IMR-90 (cell line): ENCODE data around the gene PRKCA. TPM values are rescaled to one million over a fixed set of nuclear protein-coding genes. Genes with fewer than 3 reads are reported as not detected.

ENCODE experiments used
- ATAC-seq: fragments of 200-7000 bp; cut with Tn5 transposase; 2 replicates; pipeline ENCODE4 v1.9.1; 2020; ENCODE audit warnings: low read depth, mild to moderate bottlenecking, moderate library complexity
- BruUV-seq: library from RNA; stranded (reverse); fragments of 400-500 nt; replicated peaks from 2 replicates; lab custom pipeline; 2021; lab: Mats Ljungman, UMichigan
- CTCF ChIA-PET: fragments of 300-600 bp; formaldehyde crosslinking; extraction: SDS; loops from one replicate; lab custom pipeline; 2021; ENCODE audit warnings: antibody characterized with exemption; lab: Yijun Ruan, JAX
- POLR2A ChIA-PET: fragments of 300-600 bp; sonication (Branson Sonifier 250); formaldehyde crosslinking; loops from one replicate; lab custom pipeline; 2022; ENCODE audit warnings: antibody characterized with exemption; ENCODE audit not compliant: unreplicated experiment; lab: Charles Lee
- DNase-seq: peaks from one replicate; pipeline ENCODE4 v3.0.0; 2013
- H2AFZ ChIP-seq: replicated peaks from 2 replicates; pipeline ENCODE3; 2013; ENCODE audit warnings: low read length, mild to moderate bottlenecking; ENCODE audit not compliant: poor library complexity
- H2AK5ac ChIP-seq: 2 replicates; pipeline ENCODE4 v1.6.1; 2013; ENCODE audit warnings: low read depth, low read length, inconsistent platforms
- H2AK9ac ChIP-seq: replicated peaks from 2 replicates; pipeline ENCODE3; 2013; ENCODE audit warnings: mild to moderate bottlenecking, low read depth, low read length, moderate library complexity; ENCODE audit not compliant: poor library complexity
- H2BK120ac ChIP-seq: 2 replicates; pipeline ENCODE4 v1.6.1; 2013; ENCODE audit warnings: low read depth, low read length, inconsistent platforms
- H2BK15ac ChIP-seq: 3 replicates; pipeline ENCODE4 v1.6.1; 2013; ENCODE audit warnings: low read depth, low read length, inconsistent platforms
- H2BK20ac ChIP-seq: 2 replicates; pipeline ENCODE4 v1.6.1; 2013; ENCODE audit warnings: low read depth, mild to moderate bottlenecking, inconsistent platforms, low read length, moderate library complexity
- H2BK5ac ChIP-seq: 2 replicates; pipeline ENCODE4 v1.6.1; 2013; ENCODE audit warnings: mild to moderate bottlenecking, low read depth, low read length, inconsistent platforms; ENCODE audit not compliant: poor library complexity, severe bottlenecking
- H3K14ac ChIP-seq: replicated peaks from 2 replicates; pipeline ENCODE4 v1.6.1; 2013; ENCODE audit warnings: low read depth, low read length, inconsistent platforms
- H3K18ac ChIP-seq: 2 replicates; pipeline ENCODE4 v1.6.1; 2013; ENCODE audit warnings: low read depth, low read length, control low read depth
- H3K23ac ChIP-seq: 2 replicates; pipeline ENCODE4 v1.6.1; 2013; ENCODE audit warnings: low read depth, low read length, inconsistent platforms
- H3K27ac ChIP-seq: 2 replicates; pipeline ENCODE4 v1.5.1; 2013; ENCODE audit warnings: mild to moderate bottlenecking, control low read depth, low read length; ENCODE audit not compliant: insufficient read depth
- H3K27me3 ChIP-seq: 2 replicates; pipeline ENCODE4 v1.6.1; 2013; ENCODE audit warnings: low read length; ENCODE audit not compliant: control insufficient read depth, insufficient read depth
- H3K36me3 ChIP-seq: 2 replicates; pipeline ENCODE4 v1.6.1; 2013; ENCODE audit warnings: low read length, mixed read lengths; ENCODE audit not compliant: control insufficient read depth, insufficient read depth
- H3K4ac ChIP-seq: 2 replicates; pipeline ENCODE4 v1.6.1; 2013; ENCODE audit warnings: low read depth, low read length, inconsistent platforms
- H3K4me1 ChIP-seq: 2 replicates; pipeline ENCODE4 v1.6.1; 2013; ENCODE audit warnings: low read length, mixed read lengths; ENCODE audit not compliant: control insufficient read depth, insufficient read depth
- H3K4me2 ChIP-seq: 2 replicates; pipeline ENCODE4 v1.6.1; 2013; ENCODE audit warnings: low read depth, mild to moderate bottlenecking, control low read depth, low read length, moderate library complexity
- H3K4me3 ChIP-seq: 2 replicates; pipeline ENCODE4 v1.5.1; 2013; ENCODE audit warnings: low read depth, mild to moderate bottlenecking, control low read depth, low read length, moderate library complexity; ENCODE audit not compliant: insufficient read depth
- H3K56ac ChIP-seq: 2 replicates; pipeline ENCODE4 v1.6.1; 2013; ENCODE audit warnings: low read length, inconsistent platforms; ENCODE audit not compliant: insufficient read depth; ENCODE audit errors: extremely low read depth
- H3K79me1 ChIP-seq, 2 experiments: 2 replicates each; pipeline ENCODE4 v1.6.1; 2013; ENCODE audit warnings: low read length in 2 of 2, inconsistent platforms in 1 of 2, low read depth in 1 of 2
- H3K9ac ChIP-seq: 2 replicates; pipeline ENCODE4 v1.6.1; 2013; ENCODE audit warnings: low read depth, low read length, control low read depth
- H3K9me1 ChIP-seq: 2 replicates; pipeline ENCODE4 v1.6.1; 2013; ENCODE audit warnings: low read length, inconsistent platforms; ENCODE audit not compliant: insufficient read depth
- H3K9me3 ChIP-seq: 2 replicates; pipeline ENCODE4 v1.6.1; 2013; ENCODE audit warnings: low read length; ENCODE audit not compliant: control insufficient read depth, insufficient read depth
- H4K20me1 ChIP-seq: 2 replicates; pipeline ENCODE4 v1.6.1; 2013; ENCODE audit warnings: low read length, inconsistent platforms; ENCODE audit not compliant: insufficient read depth
- H4K5ac ChIP-seq: 2 replicates; pipeline ENCODE4 v1.6.1; 2013; ENCODE audit warnings: mild to moderate bottlenecking, low read depth, low read length, control low read depth
- H4K8ac ChIP-seq, 2 experiments: 2 replicates each; pipeline ENCODE4 v1.6.1; 2013; ENCODE audit warnings: low read depth in 2 of 2, low read length in 2 of 2, control low read depth in 1 of 2, inconsistent platforms in 1 of 2
- H4K91ac ChIP-seq: 2 replicates; pipeline ENCODE4 v1.6.1; 2013; ENCODE audit warnings: low read depth, low read length, inconsistent platforms; ENCODE audit not compliant: insufficient read depth
- BHLHE40 ChIP-seq: fragments of 150-350 bp; IDR thresholded peaks from 2 replicates; pipeline ENCODE4 v1.6.1; 2016; ENCODE audit warnings: mild to moderate bottlenecking, low read depth, low read length
- CHD1 ChIP-seq: IDR thresholded peaks from 2 replicates; pipeline ENCODE4 v1.6.1; 2012; ENCODE audit warnings: low read depth, low read length, improper control_type of control experiment
- FOS ChIP-seq: fragments of 150-350 bp; IDR thresholded peaks from 2 replicates; pipeline ENCODE4 v1.6.1; 2016; ENCODE audit warnings: low read depth, low read length
- MAFK ChIP-seq: IDR thresholded peaks from 2 replicates; pipeline ENCODE4 v1.6.1; 2012; ENCODE audit warnings: low read depth, low read length, improper control_type of control experiment
- NFE2L2 ChIP-seq: fragments of 150-350 bp; IDR thresholded peaks from 2 replicates; pipeline ENCODE4 v1.6.1; 2016; ENCODE audit warnings: low read depth, mild to moderate bottlenecking, low read length
- WGBS, 2 experiments: methylation state at CpG; one replicate each; pipeline versions ENCODE4 v1.1.5 to v1.1.7; 2013; ENCODE audit warnings: missing lambda C conversion rate in 2 of 2; ENCODE audit not compliant: insufficient read length in 1 of 2; ENCODE audit errors: extremely low coverage in 2 of 2; 5-methylcytosine and 5-hydroxymethylcytosine counted together
- dilution Hi-C: fragments of 300-500 bp; cut with HindIII; formaldehyde crosslinking; loops from one replicate; pipeline ENCODE4 v1.14.3; 2018; ENCODE audit warnings: low sequenced_read_pairs; ENCODE audit not compliant: unreplicated experiment
- in situ Hi-C: fragments of 300-500 bp; cut with MboI; formaldehyde crosslinking; loops from 3 replicates; pipeline ENCODE4 v1.14.3; 2019; ENCODE audit warnings: low sequenced_read_pairs, inconsistent platforms, mixed read lengths
- intact Hi-C: fragments of 100-400 bp; cut with micrococcal nuclease; formaldehyde crosslinking; loops from 2 replicates; pipeline ENCODE4 v1.10.0; 2022
- polyA plus RNA-seq, 3 experiments: library from polyadenylated mRNA; depleted of rRNA; stranded (reverse); fragments of >200 nt; gene quantifications; 2 replicates each; pipeline ENCODE4 v1.2.3, GENCODE V29; 2012; ENCODE audit warnings: low replicate concordance in 1 of 3
- total RNA-seq: library from RNA; depleted of rRNA; stranded (reverse); fragments of >200 nt; gene quantifications from 2 replicates; pipeline ENCODE4 v1.2.3, GENCODE V29; 2012

Gene PRKCA
- total and polyA plus RNA-seq, 2 of the 4 experiments (the other 2 are of a cell fraction), result 31.0 to 46.0 TPM

- no TSS peak for BruUV-seq
- POLR2A ChIA-PET, result no interaction called here
- ATAC-seq (no peak), DNase-seq (no peak)
- CTCF ChIA-PET, result no interaction called here
- Histone ChIP-seq H3K9me1 (peaks cover 14% of the 10 kb centered on the region), H2BK20ac (no peak overlapping the region), H3K18ac (no peak overlapping the region), H2AFZ (no peak overlapping the region), H3K4me2 (no peak overlapping the region), H3K36me3 (peaks cover 3% of the 10 kb centered on the region; the same call in 1 of the 2 replicates), H3K23ac (no peak overlapping the region), H2AK9ac (no peak overlapping the region), H3K4me1 (peaks cover 2% of the 10 kb centered on the region), H3K14ac (no peak overlapping the region), H2BK120ac (no peak overlapping the region), H3K56ac (no peak overlapping the region), H3K4me3 (no peak overlapping the region), H3K27me3 (no peaks in the 10 kb centered on the region), H3K4ac (no peak overlapping the region), H4K5ac (no peak overlapping the region), H2AK5ac (no peak overlapping the region), H3K9ac (no peak overlapping the region), H4K20me1 (peaks cover 21% of the 10 kb centered on the region), H2BK5ac (no peak overlapping the region), H3K79me1 (peaks cover 54 to 86% of the 10 kb centered on the region in 2 experiments), H4K8ac (no peak overlapping the region), H3K9me3 (no peaks in the 10 kb centered on the region), H2BK15ac (no peak overlapping the region), H4K91ac (no peak overlapping the region), H3K27ac (no peak overlapping the region)
- dilution Hi-C loops (no loop called here), intact Hi-C loops (no loop called here), in situ Hi-C loops (no loop called here)
- 90% methylated on average over 6 of the region's 7 CpGs; no CpG with 5 or more reads in 1 of the 2 experiments for WGBS, 2 experiments
- TF ChIP-seq MAFK (no peak), CHD1 (no peak), NFE2L2 (no peak), BHLHE40 (no peak), FOS (no peak)
Measured at GRCh38 chr17:66438101-66438500, 135.7 kb downstream of the PRKCA start.
